OCI-M1 (cell line): ENCODE measurements around the gene MGLL.

Experiments
- DNase-seq: peaks from one replicate; lab custom pipeline; 2025; lab: John Stamatoyannopoulos, UW

MGLL gene

DNA sequence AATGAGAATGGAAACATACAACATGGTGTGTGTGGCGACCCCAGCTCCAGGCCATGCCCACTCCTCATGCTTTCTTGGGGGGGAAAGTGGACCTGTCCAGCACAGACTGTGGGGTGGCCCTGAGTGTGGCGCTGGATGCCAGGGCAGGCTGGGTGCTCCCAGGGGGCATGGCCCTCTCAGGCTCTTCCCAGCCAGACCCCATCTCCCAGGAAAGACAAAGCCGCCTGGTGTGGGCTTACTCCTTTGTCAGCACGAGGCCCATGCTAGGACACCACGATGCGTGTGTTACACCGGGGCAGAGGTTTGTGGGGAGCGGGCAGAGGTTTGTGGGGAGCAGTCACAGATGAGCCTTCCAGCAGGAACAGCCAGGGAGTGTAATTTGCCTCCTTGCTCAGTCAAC, 81.1 kb downstream of the MGLL start:
- DNase-seq: no peak

DNA sequence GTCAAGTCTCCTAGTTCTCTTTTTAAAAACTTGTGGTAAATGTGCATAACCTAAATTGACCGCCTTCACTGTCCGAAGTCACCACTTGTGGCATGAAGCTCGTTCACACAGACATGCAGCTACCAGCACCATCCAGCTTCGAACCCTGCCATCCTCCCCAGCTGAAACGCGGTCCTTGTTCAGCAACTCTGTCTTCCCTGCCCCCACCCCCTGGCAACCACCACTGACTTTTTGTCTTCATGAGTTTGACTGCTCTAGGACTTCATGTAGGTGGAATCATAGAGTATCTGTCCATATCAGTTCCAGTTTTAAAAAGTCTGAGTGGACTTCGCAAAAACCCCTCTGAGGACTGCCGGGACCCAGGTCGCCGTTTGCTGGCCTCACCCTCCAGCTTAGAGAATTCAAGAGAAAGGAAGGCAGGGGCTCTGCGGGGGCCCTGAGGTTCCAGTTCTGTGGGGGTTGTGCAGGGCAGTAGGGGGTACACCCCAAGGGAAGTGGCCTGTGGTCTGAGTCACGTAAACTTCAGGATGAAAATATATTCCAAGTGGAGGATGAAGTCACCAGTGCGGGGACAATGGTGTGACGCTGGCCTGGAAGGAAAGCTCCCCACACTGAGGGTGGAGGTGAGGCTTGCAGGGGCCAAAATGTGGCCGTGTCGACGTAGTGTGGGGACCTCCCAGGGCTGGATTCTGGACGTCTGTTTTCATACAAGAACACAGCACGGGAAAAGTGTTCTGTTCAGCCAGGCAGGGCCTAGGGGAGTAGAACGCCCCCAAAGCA, 82.0 kb downstream of the MGLL start:
- no peak for DNase-seq

GRCh38 chr3:127739347-127740135, 82.8 kb downstream of the MGLL start:
- DNase-seq: no peak

- DNase-seq: peak; percentile 17
Measured at GRCh38 chr3:127738192-127738840, 84.0 kb downstream of the MGLL start.

GRCh38 chr3:127736801-127737539, 85.3 kb downstream of the MGLL start:
- no peak for DNase-seq

DNA sequence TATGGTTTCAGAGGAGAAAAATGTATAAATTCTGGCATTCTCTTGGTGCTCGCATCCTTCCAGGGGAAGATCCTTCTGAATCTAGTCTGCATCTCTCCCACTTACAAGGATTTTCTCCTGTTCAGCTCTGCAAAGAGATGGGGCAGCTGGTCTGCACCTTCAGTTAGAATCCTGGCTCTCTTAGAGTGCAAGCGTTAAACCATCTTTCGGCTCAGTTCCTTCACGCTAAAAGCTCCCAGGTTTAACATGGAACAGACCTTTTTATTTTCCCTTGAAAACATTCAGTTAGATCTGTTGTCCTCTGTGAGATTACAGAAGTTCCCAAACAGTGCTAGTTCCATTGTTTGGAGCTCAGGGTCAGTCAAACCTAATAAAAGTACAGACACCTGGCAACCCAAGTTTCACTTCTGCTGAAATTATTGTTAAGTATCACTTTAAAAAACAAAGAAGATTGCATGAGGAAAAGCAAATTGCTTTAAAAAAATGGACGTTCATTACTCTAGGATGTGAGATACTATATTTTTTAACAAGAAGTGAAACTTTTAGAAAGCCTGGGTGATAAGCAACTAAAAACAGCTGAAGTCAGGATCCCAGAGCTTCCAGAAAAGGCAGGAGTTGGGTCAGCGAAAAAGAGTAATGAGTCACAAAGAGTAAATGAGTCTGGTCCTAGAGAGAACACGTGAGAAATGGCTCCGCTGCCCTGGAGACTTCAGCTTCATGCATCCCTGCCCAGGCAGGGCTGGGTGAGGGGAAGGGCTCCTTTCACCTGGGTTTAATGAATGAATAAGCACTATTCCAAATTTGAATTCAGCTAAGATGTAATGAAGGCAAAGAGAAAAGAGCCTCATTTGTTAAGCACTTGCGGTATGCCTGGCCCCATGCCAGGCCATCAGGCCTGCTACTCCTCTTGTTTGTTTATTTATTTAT, 86.3 kb downstream of the MGLL start:
- DNase-seq: no peak

DNA sequence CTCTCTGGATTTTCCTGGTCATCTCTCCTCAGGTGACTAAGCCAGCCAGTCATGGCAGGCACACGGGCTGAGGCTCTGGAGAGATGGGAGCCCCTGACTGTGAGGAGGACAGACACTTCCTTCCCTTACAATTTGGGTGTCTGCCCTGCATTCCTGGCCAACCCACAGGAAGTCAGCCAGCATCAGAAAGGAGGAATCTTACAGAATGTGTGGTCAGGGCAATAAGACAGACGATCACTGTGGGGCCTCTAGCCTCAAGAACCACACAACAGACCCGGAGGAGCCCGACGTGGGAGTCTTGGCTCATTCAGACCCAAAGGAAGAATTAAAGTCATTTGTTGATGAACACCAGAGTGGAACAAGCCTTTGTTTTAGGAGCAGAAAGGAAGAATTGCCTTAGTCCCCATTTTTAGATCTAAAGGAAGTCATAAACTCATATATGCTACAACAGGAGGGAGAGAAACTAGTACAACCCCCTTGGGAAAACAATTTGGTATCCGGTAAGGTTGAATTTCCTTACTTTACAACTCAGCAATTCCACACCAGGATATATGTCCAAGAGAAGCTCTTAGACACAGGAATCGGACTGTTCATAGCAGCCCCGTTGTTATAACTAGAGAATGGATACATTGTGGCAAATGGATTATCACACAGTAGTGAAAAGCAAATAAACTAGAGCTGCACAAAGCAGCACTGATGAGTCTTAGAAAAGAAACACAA, 87.4 kb downstream of the MGLL start:
- peak; percentile 44 for DNase-seq

DNA sequence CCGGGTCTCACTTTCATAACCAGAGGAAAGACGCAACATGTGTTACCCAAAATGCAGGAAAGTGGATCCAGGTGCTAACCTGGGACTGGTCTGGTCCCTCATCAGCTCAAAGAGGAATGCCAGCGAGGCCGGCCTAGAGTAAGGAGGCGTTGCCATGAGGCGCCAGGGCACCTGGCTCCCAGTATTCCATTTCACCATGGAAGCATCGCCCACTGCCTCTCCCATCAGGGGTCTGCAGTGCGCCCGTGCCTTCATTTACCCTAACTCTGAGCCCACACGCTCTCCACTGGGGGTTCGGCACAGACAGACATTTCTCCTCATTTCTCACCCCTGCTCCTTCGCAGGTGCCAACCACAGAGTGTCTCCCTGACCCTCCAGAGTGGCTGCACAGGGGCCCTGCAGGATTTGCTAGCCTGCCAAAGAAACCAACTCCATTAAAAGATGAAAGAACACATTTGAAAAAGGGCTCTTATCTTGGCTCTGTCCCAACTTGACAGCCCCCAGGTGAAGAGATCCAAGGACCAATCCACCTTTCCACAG, 88.1 kb downstream of the MGLL start:
- DNase-seq: no peak

DNA sequence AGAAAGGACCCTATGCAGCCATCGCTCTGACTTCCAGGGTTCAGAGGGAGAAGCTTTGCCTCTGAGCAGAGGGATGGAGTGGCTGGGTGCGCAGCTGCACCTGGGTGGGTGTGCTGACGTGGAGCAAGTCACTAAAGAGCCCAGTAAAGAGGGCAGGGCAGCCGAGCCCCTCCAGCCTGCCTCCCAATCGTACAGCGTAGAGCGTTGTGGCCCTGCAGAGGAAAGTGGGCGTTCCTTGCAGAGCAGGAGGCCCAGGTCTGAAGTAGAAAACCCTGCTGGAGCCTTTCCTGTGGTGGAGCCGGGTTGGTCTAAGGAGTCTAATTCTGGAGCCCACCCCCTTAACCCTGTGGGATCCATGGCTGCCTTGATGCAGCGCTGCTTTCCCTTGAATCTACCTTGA, 88.5 kb downstream of the MGLL start:
- DNase-seq: no peak

DNA sequence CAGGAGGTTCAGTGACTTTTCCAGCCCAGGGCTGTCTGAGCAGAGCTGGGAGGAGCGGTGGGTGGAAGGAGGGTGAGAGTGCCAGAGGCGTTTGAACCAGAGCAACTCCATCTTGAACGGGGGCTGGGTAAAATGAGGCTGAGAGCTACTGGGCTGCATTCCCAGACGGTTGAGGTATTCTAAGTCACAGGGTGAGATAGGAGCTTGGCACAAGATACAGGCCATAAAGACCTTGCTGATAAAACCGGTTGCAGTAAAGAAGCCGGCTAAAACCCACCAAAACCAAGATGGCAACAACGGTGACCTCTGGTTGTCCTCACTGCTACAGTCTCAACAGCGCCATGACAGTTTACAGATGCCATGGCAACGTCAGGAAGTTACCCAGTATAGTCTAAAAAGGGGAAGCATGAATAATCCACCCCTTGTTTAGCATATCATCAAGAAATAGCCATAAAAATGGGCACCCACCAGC, 89.4 kb downstream of the MGLL start:
- peak; percentile 48 for DNase-seq

DNA sequence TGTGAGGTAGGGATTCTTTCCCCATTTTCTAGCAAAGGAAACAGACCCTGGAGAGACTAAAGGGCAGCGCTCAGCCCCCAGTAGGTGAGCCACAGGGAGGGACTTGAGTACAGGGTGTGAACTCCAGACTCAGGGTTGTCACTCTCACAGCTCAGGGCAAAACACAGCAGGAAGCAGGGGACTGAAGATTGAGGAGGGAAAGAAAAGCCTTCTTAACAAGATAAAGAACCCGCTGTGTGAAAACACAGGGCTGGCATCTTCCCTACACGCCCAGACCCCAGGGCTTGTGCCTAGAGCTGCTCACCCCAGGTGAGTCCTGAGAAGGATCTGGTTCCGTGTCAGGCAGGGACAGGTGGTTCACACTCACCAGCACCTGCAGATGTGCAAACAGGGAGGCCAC, 90.0 kb downstream of the MGLL start:
- DNase-seq: no peak

DNA sequence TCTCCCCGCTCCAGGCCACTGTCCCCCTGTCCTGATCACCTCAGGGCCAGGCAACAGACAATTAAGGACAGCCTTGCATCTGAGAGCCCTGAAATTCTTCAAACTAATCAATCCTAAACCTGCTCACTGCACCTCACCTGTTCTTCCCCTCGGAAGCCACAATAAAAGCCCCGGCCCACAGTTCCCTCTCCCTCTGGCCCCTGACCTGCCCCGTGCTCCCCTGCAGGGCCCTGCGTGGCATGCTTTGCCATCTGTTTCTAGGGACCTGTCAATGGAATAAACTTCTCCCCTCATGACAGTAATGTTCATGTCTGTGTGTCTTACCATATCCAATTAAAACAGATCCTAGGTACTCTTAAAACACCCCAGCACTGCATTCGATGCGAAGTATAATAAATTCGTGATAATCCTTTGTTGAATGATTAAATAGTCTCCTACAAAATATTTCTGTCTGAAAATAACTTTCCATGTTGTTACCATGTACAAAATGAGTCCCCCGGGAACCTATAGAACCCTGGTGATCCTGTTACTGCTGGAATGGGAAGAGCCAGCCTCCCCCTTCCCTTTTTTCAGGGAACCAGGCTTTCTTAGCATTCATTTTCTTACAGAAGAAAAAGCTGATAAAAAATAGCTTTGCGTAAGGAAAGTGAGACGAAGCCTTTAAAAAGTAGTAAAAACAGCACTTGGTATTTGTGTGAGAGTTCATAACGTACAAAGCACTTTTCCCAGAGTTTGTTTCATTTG, 90.6 kb downstream of the MGLL start:
- DNase-seq: no peak

GRCh38 chr3:127730666-127731295, 91.5 kb downstream of the MGLL start:
- no peak for DNase-seq

- DNase-seq: no peak
Measured at GRCh38 chr3:127730171-127730570, 92.1 kb downstream of the MGLL start.

- peak; percentile 89 for DNase-seq
Measured at GRCh38 chr3:127729556-127730056, 92.7 kb downstream of the MGLL start.

- no peak for DNase-seq
Measured at GRCh38 chr3:127728417-127729015, 93.8 kb downstream of the MGLL start.

- no peak for DNase-seq
Measured at GRCh38 chr3:127726894-127727293, 95.4 kb downstream of the MGLL start.

- DNase-seq: no peak
Measured at GRCh38 chr3:127723011-127723567, 99.2 kb downstream of the MGLL start.
